H4 (cell line): Measurements from ENCODE around the gene HMHB1. TPM values are rescaled to one million over a fixed set of nuclear protein-coding genes. Genes with fewer than 3 reads are reported as not detected.

Source experiments
- DNase-seq: peaks from one replicate; pipeline ENCODE4 v3.0.0-alpha.2; 2015; ENCODE audit warnings: low spot score
- total RNA-seq: library from RNA; depleted of rRNA; stranded (reverse); fragments of >200 nt; shearing (Covaris generic); gene quantifications from 2 replicates; pipeline ENCODE4 v1.2.3, GENCODE V29; 2014

HMHB1 gene
- total RNA-seq, 1 experiment from 2014 or later, result not detected

- DNase-seq, result no peak
These were observed 53.6 kb downstream of the HMHB1 start for GRCh38 chr5:143865426-143866025.
